DOHH2 (cell line): ENCODE data around the gene RNU6-1.

ENCODE experiments used
- H3F3A ChIP-seq: fragments of 200-600 bp; sonication (generic), shearing (Covaris generic); 2 replicates; pipeline ENCODE4 v1.6.0; 2016; ENCODE audit warnings: antibody characterized with exemption, mild to moderate bottlenecking; ENCODE audit not compliant: control insufficient read depth, insufficient read depth
- H3K27ac ChIP-seq: fragments of 200-600 bp; sonication (generic); 2 replicates; pipeline ENCODE4 v1.5.1; 2014; ENCODE audit warnings: low read depth, mild to moderate bottlenecking, low read length, moderate library complexity
- H3K27me3 ChIP-seq: fragments of 200-600 bp; sonication (generic); 2 replicates; pipeline ENCODE4 v1.6.1; 2014; ENCODE audit warnings: mild to moderate bottlenecking, low read length, mixed read lengths; ENCODE audit not compliant: control insufficient read depth
- H3K36me3 ChIP-seq: fragments of 200-600 bp; sonication (generic); 2 replicates; pipeline ENCODE4 v1.6.1; 2014; ENCODE audit warnings: mild to moderate bottlenecking, low read length, moderate library complexity, mixed read lengths; ENCODE audit not compliant: control insufficient read depth
- H3K4me1 ChIP-seq: fragments of 200-600 bp; sonication (generic); 2 replicates; pipeline ENCODE4 v1.6.1; 2014; ENCODE audit warnings: mild to moderate bottlenecking, low read length, mixed read lengths; ENCODE audit not compliant: control insufficient read depth
- H3K4me2 ChIP-seq: fragments of 200-600 bp; sonication (generic); 2 replicates; pipeline ENCODE4 v1.6.0; 2014; ENCODE audit warnings: mild to moderate bottlenecking, low read length, moderate library complexity
- H3K4me3 ChIP-seq: fragments of 200-600 bp; sonication (generic); 2 replicates; pipeline ENCODE4 v1.5.1; 2014; ENCODE audit warnings: mild to moderate bottlenecking, low read length, mixed read lengths
- H3K79me2 ChIP-seq: fragments of 200-600 bp; sonication (generic); 2 replicates; pipeline ENCODE4 v1.6.1; 2014; ENCODE audit warnings: mild to moderate bottlenecking, low read length, mixed read lengths; ENCODE audit not compliant: control insufficient read depth
- H3K9me2 ChIP-seq: fragments of 200-600 bp; sonication (generic); replicated peaks from 2 replicates; pipeline ENCODE4 v1.6.1; 2014; ENCODE audit warnings: mild to moderate bottlenecking, low read length, mixed read lengths; ENCODE audit not compliant: control insufficient read depth
- H3K9me3 ChIP-seq: fragments of 200-600 bp; sonication (generic); 2 replicates; pipeline ENCODE4 v1.6.1; 2014; ENCODE audit warnings: antibody characterized with exemption, low read length, mixed read lengths; ENCODE audit not compliant: control insufficient read depth, insufficient read depth
- H4K20me1 ChIP-seq: fragments of 200-600 bp; sonication (generic); 2 replicates; pipeline ENCODE4 v1.6.0; 2014; ENCODE audit warnings: low read depth, mild to moderate bottlenecking, antibody characterized with exemption, low read length, moderate library complexity; ENCODE audit not compliant: control insufficient read depth, insufficient read depth
- EZH2phosphoT487 ChIP-seq: fragments of 200-600 bp; sonication (generic); IDR thresholded peaks from 2 replicates; pipeline ENCODE4 v1.6.1; 2017; ENCODE audit warnings: borderline replicate concordance, mild to moderate bottlenecking, antibody characterized with exemption, low read length, moderate library complexity, mixed read lengths
- TF ChIP-seq, protein P1 (sequence below): fragments of 200-600 bp; sonication (generic); IDR thresholded peaks from one replicate; pipeline ENCODE4 v1.5.1; 2014; ENCODE audit warnings: antibody characterized with exemption, mild to moderate bottlenecking, low read depth, low read length; ENCODE audit not compliant: poor library complexity, severe bottlenecking

Gene RNU6-1

GRCh38 chr15:67799801-67800205 lies 40.0 kb downstream of the RNU6-1 start:
- no peaks in the 10 kb centered on the region for H3K36me3 ChIP-seq
- peaks cover 14% of the 10 kb centered on the region for H3K4me1 ChIP-seq
- no peaks in the 10 kb centered on the region for H3K9me2 ChIP-seq
- H3F3A ChIP-seq, result no peaks in the 10 kb centered on the region
- peaks cover 4% of the 10 kb centered on the region for H3K9me3 ChIP-seq
- TF ChIP-seq, protein P1, sequence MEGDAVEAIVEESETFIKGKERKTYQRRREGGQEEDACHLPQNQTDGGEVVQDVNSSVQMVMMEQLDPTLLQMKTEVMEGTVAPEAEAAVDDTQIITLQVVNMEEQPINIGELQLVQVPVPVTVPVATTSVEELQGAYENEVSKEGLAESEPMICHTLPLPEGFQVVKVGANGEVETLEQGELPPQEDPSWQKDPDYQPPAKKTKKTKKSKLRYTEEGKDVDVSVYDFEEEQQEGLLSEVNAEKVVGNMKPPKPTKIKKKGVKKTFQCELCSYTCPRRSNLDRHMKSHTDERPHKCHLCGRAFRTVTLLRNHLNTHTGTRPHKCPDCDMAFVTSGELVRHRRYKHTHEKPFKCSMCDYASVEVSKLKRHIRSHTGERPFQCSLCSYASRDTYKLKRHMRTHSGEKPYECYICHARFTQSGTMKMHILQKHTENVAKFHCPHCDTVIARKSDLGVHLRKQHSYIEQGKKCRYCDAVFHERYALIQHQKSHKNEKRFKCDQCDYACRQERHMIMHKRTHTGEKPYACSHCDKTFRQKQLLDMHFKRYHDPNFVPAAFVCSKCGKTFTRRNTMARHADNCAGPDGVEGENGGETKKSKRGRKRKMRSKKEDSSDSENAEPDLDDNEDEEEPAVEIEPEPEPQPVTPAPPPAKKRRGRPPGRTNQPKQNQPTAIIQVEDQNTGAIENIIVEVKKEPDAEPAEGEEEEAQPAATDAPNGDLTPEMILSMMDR, result no peak
- TF ChIP-seq EZH2phosphoT487, result no peak
- H3K4me3 ChIP-seq, result no peak overlapping the region
- no peak overlapping the region for H3K27ac ChIP-seq
- H3K79me2 ChIP-seq, result no peaks in the 10 kb centered on the region
- no peaks in the 10 kb centered on the region for H3K27me3 ChIP-seq
- no peaks in the 10 kb centered on the region for H4K20me1 ChIP-seq
- H3K4me2 ChIP-seq, result no peak overlapping the region

DNA sequence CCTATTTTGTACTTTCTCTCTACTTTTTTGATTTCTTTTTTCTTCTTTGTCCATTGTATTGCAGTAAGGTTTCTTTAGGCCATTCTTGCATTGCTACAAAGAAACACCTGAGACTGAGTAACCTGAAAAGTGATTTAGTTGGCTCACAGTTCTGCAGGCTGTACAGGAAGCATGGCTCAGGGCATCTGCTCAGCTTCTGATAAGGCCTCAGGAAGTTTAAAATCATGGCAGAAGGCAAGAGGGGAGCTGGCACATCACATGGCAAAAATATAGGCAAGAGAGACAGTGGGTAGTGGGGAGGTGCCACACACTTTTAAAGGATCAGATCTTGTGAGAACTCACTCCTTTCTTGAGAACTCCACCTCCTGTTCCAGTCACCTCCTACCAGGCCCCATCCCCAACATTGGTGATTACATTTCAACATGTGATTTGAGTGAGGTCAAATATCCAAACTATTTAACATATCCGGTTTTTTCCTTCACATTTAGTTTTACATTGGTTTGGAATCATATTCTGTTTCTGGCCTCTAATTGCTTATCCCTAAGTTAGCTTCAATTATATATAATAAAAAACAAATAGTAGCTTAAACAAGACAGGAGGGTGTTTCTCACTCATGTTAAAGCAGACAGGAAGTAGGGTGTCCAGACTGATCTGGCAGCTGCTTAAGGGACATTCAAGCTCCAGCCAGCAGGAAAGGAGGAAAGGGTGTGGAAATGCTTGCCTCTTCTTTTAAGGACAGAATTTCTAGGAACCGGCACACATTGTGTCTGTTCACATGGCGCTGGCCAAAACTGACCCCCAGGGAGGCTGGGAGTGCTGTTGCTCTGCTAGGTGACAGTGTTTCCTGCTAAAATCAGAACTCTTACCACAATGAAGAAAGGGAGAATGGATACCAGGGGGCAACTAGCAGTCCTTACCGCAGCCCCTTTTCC lies 43.4 kb downstream of the RNU6-1 start:
- no peak for TF ChIP-seq EZH2phosphoT487
- TF ChIP-seq, protein P1, result no peak
- Histone ChIP-seq H3F3A (no peaks in the 10 kb centered on the region), H3K27ac (no peak overlapping the region), H3K4me2 (no peak overlapping the region), H4K20me1 (no peaks in the 10 kb centered on the region), H3K4me1 (peaks cover 20% of the 10 kb centered on the region), H3K9me2 (no peaks in the 10 kb centered on the region), H3K36me3 (no peaks in the 10 kb centered on the region), H3K79me2 (no peaks in the 10 kb centered on the region), H3K27me3 (no peaks in the 10 kb centered on the region), H3K9me3 (peaks cover 4% of the 10 kb centered on the region), H3K4me3 (no peak overlapping the region)

GRCh38 chr15:67794832-67795574 lies 44.8 kb downstream of the RNU6-1 start:
- Histone ChIP-seq H3K4me1 (peaks cover 21% of the 10 kb centered on the region), H3K27ac (no peak overlapping the region), H3K9me3 (peaks cover 4% of the 10 kb centered on the region), H3K9me2 (no peaks in the 10 kb centered on the region), H4K20me1 (no peaks in the 10 kb centered on the region), H3K27me3 (no peaks in the 10 kb centered on the region), H3K36me3 (no peaks in the 10 kb centered on the region), H3K4me3 (no peak overlapping the region), H3K4me2 (no peak overlapping the region), H3K79me2 (no peaks in the 10 kb centered on the region), H3F3A (no peaks in the 10 kb centered on the region)
- TF ChIP-seq, protein P1, result no peak
- no peak for TF ChIP-seq EZH2phosphoT487
